GM12878 (cell line): ENCODE measurements around the gene IGSF11. TPM values are rescaled to one million over a fixed set of nuclear protein-coding genes. Genes with fewer than 3 reads are reported as not detected.

Experiments used
- ATAC-seq: fragments of 200-7000 bp; cut with Tn5 transposase; 3 replicates; pipeline ENCODE4 v1.9.1; 2020; ENCODE audit warnings: mild to moderate bottlenecking, moderate library complexity
- BruUV-seq: library from RNA; stranded (reverse); fragments of 400-500 nt; replicated peaks from 2 replicates; lab custom pipeline; 2021; lab: Mats Ljungman, UMichigan
- CTCF ChIA-PET: fragments of 300-600 bp; sonication (Branson Sonifier 250); formaldehyde crosslinking; extraction: SDS; loops from one replicate; lab custom pipeline; 2021; ENCODE audit warnings: inconsistent platforms; lab: Yijun Ruan, JAX
- POLR2A ChIA-PET: fragments of 350-600 bp; formaldehyde crosslinking; extraction: SDS; loops from one replicate; lab custom pipeline; 2021; ENCODE audit warnings: inconsistent platforms; lab: Charles Lee
- RAD21 ChIA-PET: fragments of 300-600 bp; sonication (Branson Sonifier 250); formaldehyde crosslinking; loops from one replicate; lab custom pipeline; 2023; ENCODE audit warnings: antibody characterized with exemption; ENCODE audit not compliant: unreplicated experiment; lab: Charles Lee
- SMC1A ChIA-PET: fragments of 300-600 bp; sonication (Branson Sonifier 250); formaldehyde crosslinking; loops from one replicate; lab custom pipeline; 2023; ENCODE audit not compliant: unreplicated experiment, uncharacterized antibody; lab: Charles Lee
- DNase-seq: peaks from one replicate; pipeline ENCODE4 v3.0.0-alpha.2; 2011; ENCODE audit warnings: low read depth, low spot score
- FAIRE-seq: peaks from 3 replicates; lab custom pipeline; 2011; peaks lifted over from hg19 to GRCh38; lab: Jason Lieb, UNC
- H2AFZ ChIP-seq: 2 replicates; pipeline ENCODE4 v1.6.0; 2011; ENCODE audit warnings: low read depth, low read length, control low read depth; ENCODE audit not compliant: control insufficient read depth
- H3K27ac ChIP-seq: 2 replicates; pipeline ENCODE4 v1.5.1; 2011; ENCODE audit warnings: control low read depth; ENCODE audit not compliant: control insufficient read depth, insufficient read depth
- H3K27me3 ChIP-seq, 2 experiments: replicated peaks in 1 of 2; 2 replicates each; pipeline versions ENCODE4 v1.6.0 to v1.6.1; 2011; ENCODE audit warnings: low read length in 1 of 2; ENCODE audit not compliant: control insufficient read depth in 2 of 2, insufficient read depth in 2 of 2
- H3K36me3 ChIP-seq, 2 experiments: 2 replicates each; pipeline ENCODE4 v1.5.1; 2011; ENCODE audit warnings: low read length in 1 of 2; ENCODE audit not compliant: control insufficient read depth in 2 of 2, insufficient read depth in 2 of 2
- H3K4me1 ChIP-seq: 2 replicates; pipeline ENCODE4 v1.6.1; 2011; ENCODE audit warnings: mild to moderate bottlenecking, low read length, moderate library complexity, mixed read lengths; ENCODE audit not compliant: control insufficient read depth, insufficient read depth
- H3K4me2 ChIP-seq: 2 replicates; pipeline ENCODE4 v1.6.0; 2011; ENCODE audit warnings: control low read depth; ENCODE audit not compliant: control insufficient read depth, insufficient read depth
- H3K4me3 ChIP-seq: fragments of 200-600 bp; sonication (generic); 2 replicates; pipeline ENCODE4 v1.5.1; 2016
- H3K79me2 ChIP-seq: 2 replicates; pipeline ENCODE4 v1.6.0; 2011; ENCODE audit warnings: low read length; ENCODE audit not compliant: control insufficient read depth, insufficient read depth
- H3K9ac ChIP-seq: 2 replicates; pipeline ENCODE4 v1.8.0; 2011; ENCODE audit warnings: low read length, control low read depth, mixed read lengths; ENCODE audit not compliant: control insufficient read depth, insufficient read depth
- H3K9me3 ChIP-seq: replicated peaks from 3 replicates; pipeline ENCODE4 v1.5.1; 2011; ENCODE audit warnings: mild to moderate bottlenecking, low read length; ENCODE audit not compliant: control insufficient read depth, insufficient read depth
- H4K20me1 ChIP-seq: 2 replicates; pipeline ENCODE4 v1.6.0; 2011; ENCODE audit not compliant: control insufficient read depth, insufficient read depth
- BCL11A ChIP-seq: IDR thresholded peaks from 2 replicates; pipeline ENCODE4 v1.6.1; 2011; ENCODE audit warnings: low read depth, low read length
- CBX3 ChIP-seq: fragments of 200-600 bp; sonication (generic); IDR thresholded peaks from 2 replicates; pipeline ENCODE4 v1.6.1; 2016; ENCODE audit warnings: low read depth, borderline replicate concordance
- FOXK2 ChIP-seq: fragments of 450-650 bp; IDR thresholded peaks from 2 replicates; pipeline ENCODE4 v1.6.1; 2017; ENCODE audit warnings: mild to moderate bottlenecking, moderate library complexity
- JUNB ChIP-seq: IDR thresholded peaks from 2 replicates; pipeline ENCODE4 v1.6.1; 2016; ENCODE audit warnings: antibody characterized with exemption, mild to moderate bottlenecking
- MTA2 ChIP-seq: fragments of 450-650 bp; IDR thresholded peaks from 2 replicates; pipeline ENCODE4 v1.6.1; 2016; ENCODE audit warnings: low read depth, mild to moderate bottlenecking, moderate library complexity
- NFIC ChIP-seq: IDR thresholded peaks from 2 replicates; pipeline ENCODE4 v1.6.1; 2012; ENCODE audit warnings: low read depth, mild to moderate bottlenecking, inconsistent platforms, low read length, moderate library complexity
- NFXL1 ChIP-seq: fragments of 450-650 bp; IDR thresholded peaks from 2 replicates; pipeline ENCODE4 v1.6.1; 2017; ENCODE audit warnings: antibody characterized with exemption, mild to moderate bottlenecking, borderline replicate concordance
- PAX8 ChIP-seq: fragments of 450-650 bp; IDR thresholded peaks from 2 replicates; pipeline ENCODE4 v1.6.1; 2017; ENCODE audit warnings: mild to moderate bottlenecking, moderate library complexity
- RUNX3 ChIP-seq: IDR thresholded peaks from 2 replicates; pipeline ENCODE4 v1.6.1; 2012; ENCODE audit warnings: low read length, inconsistent platforms
- SMAD5 ChIP-seq: IDR thresholded peaks from 2 replicates; pipeline ENCODE4 v1.6.1; 2016; ENCODE audit warnings: antibody characterized with exemption, low read depth
- WGBS: methylation state at CpG from one replicate; pipeline ENCODE4 v1.1.6; 2016; ENCODE audit warnings: low lambda C conversion rate; ENCODE audit not compliant: insufficient replicate concordance, insufficient coverage; ENCODE audit errors: missing lambda C conversion rate; 5-methylcytosine and 5-hydroxymethylcytosine counted together
- in situ Hi-C: fragments of 300-500 bp; cut with MboI; formaldehyde crosslinking; loops from 9 replicates; pipeline ENCODE4 v1.14.3; 2018; ENCODE audit warnings: mixed read lengths
- intact Hi-C: fragments of 100-400 bp; cut with micrococcal nuclease; formaldehyde crosslinking; loops from one replicate; pipeline ENCODE4 v1.14.2; 2022; ENCODE audit not compliant: unreplicated experiment
- polyA plus RNA-seq, 11 experiments: library from polyadenylated mRNA; depleted of rRNA in 4 of 11; unstranded in 6 of 11; stranded (reverse) in 5 of 11; fragments of >200 nt; fragmentation: Nextera tagmentation in 4 of 11; fragmentation: Illumina TruSeq in 1 of 11; extraction: Ambion mirVana in 4 of 11; extraction: Trizol in 1 of 11; gene quantifications; 1 replicate in 1 of 11; 2 replicates in 10 of 11; pipeline versions ENCODE4 v1.2.1 to v1.2.3, GENCODE V29; 2011 to 2016; ENCODE audit warnings: inconsistent platforms in 2 of 11, missing spikeins in 2 of 11, low read depth in 1 of 11
- total RNA-seq, 4 experiments: library from RNA; depleted of rRNA in 3 of 4; stranded (reverse); fragments of >200 nt in 3 of 4; fragmentation: Illumina TruSeq in 1 of 4; extraction: Trizol in 1 of 4; gene quantifications; 2 replicates each; pipeline versions ENCODE4 v1.2.1 to v1.2.3, GENCODE V29; 2013 to 2021

Gene IGSF11
- total and polyA plus RNA-seq, 10 of the 15 experiments (the other 5 are each of a cell fraction or from before 2014, with no cell fraction given), result 0.03 TPM; not detected in 9

DNA sequence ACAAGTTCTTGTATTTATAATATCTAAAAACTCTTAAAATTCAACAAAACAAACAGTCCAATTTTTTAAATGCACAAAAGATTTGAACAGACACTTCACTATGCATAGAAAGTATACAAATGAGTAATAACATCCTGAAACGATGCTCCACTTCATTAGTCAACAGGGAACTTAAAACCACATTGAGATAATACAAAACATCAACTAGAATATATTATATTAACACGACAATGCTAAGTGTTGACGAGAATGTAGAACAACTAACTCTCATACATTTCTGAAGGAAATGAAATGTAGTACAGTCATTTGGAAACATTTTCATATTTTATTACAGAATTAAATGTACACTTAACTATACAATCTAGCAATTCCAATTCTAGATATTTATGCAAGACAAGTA, 93.4 kb downstream of the IGSF11 start:
- ChIA-PET CTCF (no interaction called here), POLR2A (no interaction called here), SMC1A (interaction anchor here (2.0 kb wide), 1 partner anchor 15 kb away, joined by 5 read pairs; no protein-coding TSS in a partner anchor), RAD21 (no interaction called here)
- no peak overlapping the region for H3K4me2 ChIP-seq
- no peak for DNase-seq
- no peak overlapping the region for H3K4me3 ChIP-seq
- TF ChIP-seq RUNX3 (0 out of 2 replicates have a peak, but pooled peaks have one; percentile 12), CBX3 (no peak), BCL11A (no peak), PAX8 (no peak), NFXL1 (no peak), NFIC (no peak), FOXK2 (no peak), JUNB (0 out of 2 replicates have a peak, but pooled peaks have one; percentile 11), MTA2 (no peak), SMAD5 (no peak)
- H2AFZ ChIP-seq, result no peak overlapping the region
- WGBS, result 2% methylated on average over 3 of the region's 3 CpGs
- FAIRE-seq, result no peak
- H3K79me2 ChIP-seq, result no peaks in the 10 kb centered on the region
- H3K27me3 ChIP-seq, result no peaks in the 10 kb centered on the region
- intact Hi-C loops, result no loop called here
- no peak overlapping the region for H3K9ac ChIP-seq
- no peaks in the 10 kb centered on the region; the same call in 2 of the 3 replicates for H3K9me3 ChIP-seq
- ATAC-seq, result no peak
- in situ Hi-C loops, result no loop called here
- H3K27ac ChIP-seq, result no peak overlapping the region
- H3K36me3 ChIP-seq, result no peaks in the 10 kb centered on the region
- H3K4me1 ChIP-seq, result no peaks in the 10 kb centered on the region
- BruUV-seq, result no TSS peak
- H4K20me1 ChIP-seq, result no peaks in the 10 kb centered on the region
